Neuronal stem cell (in vitro differentiated cells): ENCODE measurements around the gene MRPS9.

Experiments
- DNase-seq: peaks from one replicate; pipeline ENCODE4 v3.0.0-alpha.2; 2013; ENCODE audit warnings: low spot score
- H2AFZ ChIP-seq: one replicate; pipeline ENCODE4 v1.6.1; 2013; ENCODE audit warnings: mild to moderate bottlenecking, low read length, inconsistent platforms
- H2AK5ac ChIP-seq: 2 replicates; pipeline ENCODE4 v1.6.1; 2013; ENCODE audit warnings: low read depth, mild to moderate bottlenecking, inconsistent platforms, low read length, moderate library complexity, mixed read lengths
- H2BK120ac ChIP-seq: 2 replicates; pipeline ENCODE4 v1.6.1; 2013; ENCODE audit warnings: low read depth, mild to moderate bottlenecking, inconsistent platforms, low read length, moderate library complexity, mixed read lengths
- H2BK12ac ChIP-seq: one replicate; pipeline ENCODE4 v1.6.1; 2013; ENCODE audit warnings: low read length, inconsistent platforms
- H2BK15ac ChIP-seq: 2 replicates; pipeline ENCODE4 v1.6.1; 2013; ENCODE audit warnings: mild to moderate bottlenecking, low read length, inconsistent platforms, mixed read lengths
- H2BK5ac ChIP-seq: one replicate; pipeline ENCODE4 v1.6.1; 2013; ENCODE audit warnings: inconsistent platforms, mild to moderate bottlenecking, low read length, moderate library complexity
- H3K14ac ChIP-seq: one replicate; pipeline ENCODE4 v1.6.1; 2013; ENCODE audit warnings: low read length, inconsistent platforms
- H3K18ac ChIP-seq: 2 replicates; pipeline ENCODE4 v1.6.1; 2013; ENCODE audit warnings: low read length, inconsistent platforms
- H3K23ac ChIP-seq: 2 replicates; pipeline ENCODE4 v1.6.1; 2013; ENCODE audit warnings: low read depth, mild to moderate bottlenecking, mixed read lengths, low read length, inconsistent platforms; ENCODE audit not compliant: poor library complexity
- H3K27ac ChIP-seq: replicated peaks from 3 replicates; pipeline ENCODE4 v1.5.1; 2013; ENCODE audit warnings: low read length, inconsistent platforms
- H3K27me3 ChIP-seq, 3 experiments: 2 replicates each; pipeline ENCODE4 v1.6.1; 2013; ENCODE audit warnings: low read length in 3 of 3, mild to moderate bottlenecking in 2 of 3, inconsistent platforms in 1 of 3, low read depth in 1 of 3, mixed read lengths in 1 of 3, moderate library complexity in 1 of 3; ENCODE audit not compliant: control insufficient read depth in 3 of 3, insufficient read depth in 3 of 3
- H3K36me3 ChIP-seq, 2 donors: replicated peaks in 1 of 2; 2 replicates each; pipeline ENCODE4 v1.6.1; 2013; ENCODE audit warnings: low read length in 2 of 2; ENCODE audit not compliant: control insufficient read depth in 2 of 2, insufficient read depth in 2 of 2
- H3K4ac ChIP-seq: 2 replicates; pipeline ENCODE4 v1.6.1; 2013; ENCODE audit warnings: inconsistent platforms, mild to moderate bottlenecking, low read length, moderate library complexity
- H3K4me1 ChIP-seq, 2 donors: 1 replicate in 1 of 2; 2 replicates in 1 of 2; pipeline ENCODE4 v1.6.1; 2013; ENCODE audit warnings: low read length in 2 of 2, low read depth in 1 of 2; ENCODE audit not compliant: control insufficient read depth in 2 of 2, insufficient read depth in 1 of 2
- H3K4me2 ChIP-seq: one replicate; pipeline ENCODE4 v1.6.1; 2013; ENCODE audit warnings: mild to moderate bottlenecking, low read length, inconsistent platforms; ENCODE audit not compliant: insufficient read depth, poor library complexity, severe bottlenecking
- H3K4me3 ChIP-seq, 2 donors: 2 replicates each; pipeline ENCODE4 v1.5.1; 2013; ENCODE audit warnings: low read length in 2 of 2, mild to moderate bottlenecking in 2 of 2, inconsistent platforms in 1 of 2, moderate library complexity in 1 of 2
- H3K79me1 ChIP-seq: one replicate; pipeline ENCODE4 v1.6.1; 2013; ENCODE audit warnings: low read depth, mild to moderate bottlenecking, inconsistent platforms, low read length, moderate library complexity
- H3K9ac ChIP-seq: one replicate; pipeline ENCODE4 v1.6.1; 2013; ENCODE audit warnings: mild to moderate bottlenecking, low read depth, low read length, inconsistent platforms; ENCODE audit not compliant: poor library complexity
- H3K9me3 ChIP-seq, 2 donors: replicated peaks in 1 of 2; 2 replicates each; pipeline versions ENCODE3 to v1.6.1; 2013; ENCODE audit warnings: low read length in 2 of 2, mild to moderate bottlenecking in 2 of 2, inconsistent platforms in 1 of 2, low read depth in 1 of 2, mixed read lengths in 1 of 2, moderate library complexity in 1 of 2; ENCODE audit not compliant: control insufficient read depth in 2 of 2, insufficient read depth in 1 of 2
- H4K8ac ChIP-seq: one replicate; pipeline ENCODE4 v1.6.1; 2013; ENCODE audit warnings: low read depth, mild to moderate bottlenecking, inconsistent platforms, low read length, moderate library complexity
- H4K91ac ChIP-seq: one replicate; pipeline ENCODE4 v1.6.1; 2013; ENCODE audit warnings: low read length, low read depth, mild to moderate bottlenecking, inconsistent platforms; ENCODE audit not compliant: poor library complexity
- WGBS, 2 donors: extraction: QIAGEN DNeasy Blood & Tissue Kit; methylation state at CpG; one replicate each; pipeline ENCODE4 v1.1.7; 2013; ENCODE audit warnings: missing lambda C conversion rate in 2 of 2, mixed read lengths in 1 of 2; ENCODE audit not compliant: insufficient read length in 2 of 2, insufficient replicate concordance in 1 of 2; ENCODE audit errors: extremely low coverage in 2 of 2; 5-methylcytosine and 5-hydroxymethylcytosine counted together

The MRPS9 gene

GRCh38 chr2:105116348-105116747 lies 78.5 kb downstream of the MRPS9 start:
- no peak overlapping the region for H2BK15ac ChIP-seq
- no peak overlapping the region for H2AK5ac ChIP-seq

GRCh38 chr2:105117565-105117964 lies 79.7 kb downstream of the MRPS9 start:
- no peak overlapping the region for H3K23ac ChIP-seq

More at GRCh38 chr2:105116348-105116747, 78.5 kb downstream of the MRPS9 start:
- Histone ChIP-seq H3K27ac (no peak overlapping the region), H4K91ac (no peak overlapping the region), H3K14ac (no peak overlapping the region), H3K4me2 (no peak overlapping the region), H3K4ac (no peak overlapping the region), H3K9me3 (no peaks in the 10 kb centered on the region), H3K4me3 (no peak overlapping the region), H3K9ac (no peak overlapping the region), H3K79me1 (no peaks in the 10 kb centered on the region), H3K4me1 (no peaks in the 10 kb centered on the region), H3K36me3 (no peaks in the 10 kb centered on the region), H3K27me3 (no peaks in the 10 kb centered on the region), H2BK120ac (no peak overlapping the region), H2BK12ac (no peak overlapping the region), H3K18ac (no peak overlapping the region), H2BK5ac (no peak overlapping the region), H3K23ac (no peak overlapping the region), H2AFZ (no peak overlapping the region), H4K8ac (no peak overlapping the region)
- DNase-seq: no peak
- WGBS, 2 donors: no CpG with 5 or more reads among the region's 5 CpGs

GRCh38 chr2:105118960-105119359 lies 81.1 kb downstream of the MRPS9 start:
- no peak overlapping the region for H3K14ac ChIP-seq
- H3K9me3 ChIP-seq: no peaks in the 10 kb centered on the region
- H3K36me3 ChIP-seq: no peaks in the 10 kb centered on the region
- H3K27me3 ChIP-seq: no peaks in the 10 kb centered on the region
- peak overlapping the region; percentile 23 for H3K23ac ChIP-seq
- peak overlapping the region; percentile 28 for H3K4me2 ChIP-seq
- H2AFZ ChIP-seq: no peak overlapping the region
- H2BK12ac ChIP-seq: no peak overlapping the region
- no peaks in the 10 kb centered on the region for H3K79me1 ChIP-seq
- H3K4ac ChIP-seq: no peak overlapping the region
- peak overlapping the region; percentile 49 for H3K18ac ChIP-seq
- H2BK120ac ChIP-seq: no peak overlapping the region
- H2BK5ac ChIP-seq: no peak overlapping the region
- WGBS, 2 donors: no CpG with 5 or more reads among the region's 23 CpGs
- no peaks in the 10 kb centered on the region for H3K4me1 ChIP-seq
- no peak overlapping the region for H3K27ac ChIP-seq
- H4K8ac ChIP-seq: no peak overlapping the region
- no peak overlapping the region for H3K4me3 ChIP-seq
- no peak overlapping the region for H3K9ac ChIP-seq
- DNase-seq: peak; percentile 21
- H4K91ac ChIP-seq: no peak overlapping the region
- no peak overlapping the region for H2BK15ac ChIP-seq
- no peak overlapping the region for H2AK5ac ChIP-seq

More at GRCh38 chr2:105117565-105117964, 79.7 kb downstream of the MRPS9 start:
- H3K18ac ChIP-seq: peak overlapping the region; percentile 71
- no peaks in the 10 kb centered on the region for H3K27me3 ChIP-seq
- H3K4ac ChIP-seq: no peak overlapping the region
- H4K91ac ChIP-seq: no peak overlapping the region
- H3K4me2 ChIP-seq: no peak overlapping the region
- no peaks in the 10 kb centered on the region for H3K79me1 ChIP-seq
- H2AFZ ChIP-seq: no peak overlapping the region
- H3K9ac ChIP-seq: no peak overlapping the region
- no peak overlapping the region for H2AK5ac ChIP-seq
- no peaks in the 10 kb centered on the region for H3K4me1 ChIP-seq
- H3K9me3 ChIP-seq: no peaks in the 10 kb centered on the region
- H2BK120ac ChIP-seq: no peak overlapping the region
- no peak overlapping the region for H2BK5ac ChIP-seq
- H3K27ac ChIP-seq: no peak overlapping the region
- WGBS, 2 donors: no CpG with 5 or more reads among the region's 6 CpGs
- DNase-seq: no peak
- H2BK15ac ChIP-seq: no peak overlapping the region
- H3K14ac ChIP-seq: no peak overlapping the region
- no peaks in the 10 kb centered on the region for H3K36me3 ChIP-seq
- H3K4me3 ChIP-seq: no peak overlapping the region
- no peak overlapping the region for H2BK12ac ChIP-seq
- no peak overlapping the region for H4K8ac ChIP-seq

- Histone ChIP-seq H3K27ac (no peak overlapping the region), H2BK5ac (no peak overlapping the region), H2BK15ac (no peak overlapping the region), H3K27me3 (no peaks in the 10 kb centered on the region), H2BK12ac (no peak overlapping the region), H3K4me1 (peaks cover 3 to 4% of the 10 kb centered on the region in 2 donors), H3K79me1 (no peaks in the 10 kb centered on the region), H2AK5ac (no peak overlapping the region), H3K9me3 (no peaks in the 10 kb centered on the region), H4K8ac (no peak overlapping the region), H3K4me3 (no peak overlapping the region), H3K36me3 (no peaks in the 10 kb centered on the region), H2BK120ac (no peak overlapping the region), H3K4me2 (no peak overlapping the region), H4K91ac (no peak overlapping the region), H3K18ac (no peak overlapping the region), H2AFZ (no peak overlapping the region), H3K23ac (no peak overlapping the region), H3K9ac (no peak overlapping the region), H3K4ac (no peak overlapping the region), H3K14ac (no peak overlapping the region)
- WGBS, 2 donors: no CpG with 5 or more reads among the region's 8 CpGs
- no peak for DNase-seq
Measured at GRCh38 chr2:105121434-105121833, 83.6 kb downstream of the MRPS9 start.
